ENCODE measurements around the gene SLC25A41.

Gene SLC25A41

DNA sequence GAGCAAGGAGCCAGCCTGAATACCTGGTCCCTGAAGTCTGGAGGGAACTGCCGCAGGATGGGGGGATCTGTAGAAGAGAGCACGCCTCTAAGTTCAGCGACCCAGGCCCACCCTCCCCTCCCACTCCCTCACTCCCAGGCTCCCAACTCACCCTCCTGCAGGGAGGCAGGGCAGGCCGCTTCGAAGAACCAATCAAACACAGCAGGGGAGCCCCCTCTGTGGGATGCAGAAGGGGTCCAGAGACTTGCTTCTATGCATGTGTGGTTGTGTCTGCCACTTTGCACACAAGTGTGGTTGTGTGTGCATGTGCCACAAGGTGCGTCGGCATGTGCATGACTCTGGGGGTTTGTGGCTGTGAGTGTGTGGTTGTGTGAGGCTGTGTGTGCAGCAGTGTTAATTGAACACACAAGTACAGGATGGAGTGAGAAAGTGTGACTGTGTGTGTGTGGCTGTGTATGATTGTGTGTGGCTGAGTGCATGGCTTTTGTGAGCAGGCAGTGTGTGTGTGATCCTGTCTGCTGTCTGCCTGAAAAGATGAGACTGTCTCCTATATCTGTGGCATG, 46.4 kb upstream of the SLC25A41 start:
- no peak overlapping the region for H3K27ac ChIP-seq
- no peak for DNase-seq
- no peak for TF ChIP-seq CTCF (IDR thresholded peaks at IDR 0.05)
- no peaks in the 10 kb centered on the region for H3K36me3 ChIP-seq
- no peaks in the 10 kb centered on the region for H3K9me3 ChIP-seq
- H3K4me3 ChIP-seq: no peak overlapping the region
- intact Hi-C loops (cut with DNase I; ENCODE audit: low total_unique reads): no loop called here
- H3K27me3 ChIP-seq: peaks cover 0 to 75% of the 10 kb centered on the region in 2 donors
- H3K4me1 ChIP-seq: peaks cover 0 to 17% (median 10%) of the 10 kb centered on the region in 4 donors

- no peak overlapping the region for H3K27ac ChIP-seq
- no peaks in the 10 kb centered on the region for H3K9me3 ChIP-seq
- no peak for TF ChIP-seq CTCF (IDR thresholded peaks at IDR 0.05)
- no peak overlapping the region for H3K4me3 ChIP-seq
- DNase-seq: no peak
- intact Hi-C loops (cut with DNase I; ENCODE audit: low total_unique reads): no loop called here
- H3K27me3 ChIP-seq: peaks cover 0 to 83% of the 10 kb centered on the region in 2 donors
- peaks cover 0 to 17% (median 10%) of the 10 kb centered on the region in 4 donors for H3K4me1 ChIP-seq
- H3K36me3 ChIP-seq: no peaks in the 10 kb centered on the region
These were observed 45.3 kb upstream of the SLC25A41 start for GRCh38 chr19:6478815-6479214.

GRCh38 chr19:6476896-6477431, 43.4 kb upstream of the SLC25A41 start:
- intact Hi-C loops (cut with DNase I; ENCODE audit: low total_unique reads): no loop called here
- TF ChIP-seq CTCF (IDR thresholded peaks at IDR 0.05): no peak
- Histone ChIP-seq H3K4me3 (no peak overlapping the region), H3K36me3 (no peaks in the 10 kb centered on the region), H3K27me3 (peaks cover 0 to 85% of the 10 kb centered on the region in 2 donors), H3K4me1 (peaks cover 0 to 17% (median 10%) of the 10 kb centered on the region in 4 donors), H3K9me3 (no peaks in the 10 kb centered on the region), H3K27ac (no peak overlapping the region)
- DNase-seq: no peak

- peaks cover 0 to 78% of the 10 kb centered on the region in 2 donors for H3K27me3 ChIP-seq
- DNase-seq: no peak
- intact Hi-C loops (cut with DNase I; ENCODE audit: low total_unique reads): no loop called here
These were observed 42.8 kb upstream of the SLC25A41 start for GRCh38 chr19:6476155-6476895.

More at GRCh38 chr19:6476155-6476895, 42.8 kb upstream of the SLC25A41 start:
- TF ChIP-seq CTCF (IDR thresholded peaks at IDR 0.05): no peak
- Histone ChIP-seq H3K4me3 (no peak overlapping the region), H3K9me3 (no peaks in the 10 kb centered on the region), H3K4me1 (peaks cover 0 to 17% (median 10%) of the 10 kb centered on the region in 4 donors), H3K27ac (no peak overlapping the region), H3K36me3 (no peaks in the 10 kb centered on the region)

Data from tibial artery (tissue), 4 donors.